H1 (cell line): ENCODE results near the gene MEGF11. TPM values are rescaled to one million over a fixed set of nuclear protein-coding genes. Genes with fewer than 3 reads are reported as not detected.

Experiments used
- CBX5 ChIP-seq: fragments of 300-800, 300-1000 bp; sonication (generic); IDR thresholded peaks from 2 replicates; pipeline ENCODE4 v1.7.1; 2016; ENCODE audit warnings: antibody characterized with exemption, low read length, low read depth
- CHD1 ChIP-seq: IDR thresholded peaks from 2 replicates; pipeline ENCODE4 v1.6.1; 2012; ENCODE audit warnings: low read depth, low read length, improper control_type of control experiment
- CHD2 ChIP-seq: IDR thresholded peaks from 2 replicates; pipeline ENCODE4 v1.6.1; 2012; ENCODE audit warnings: low read length, improper control_type of control experiment
- CREB1 ChIP-seq: IDR thresholded peaks from 2 replicates; pipeline ENCODE4 v1.6.1; 2012; ENCODE audit warnings: inconsistent platforms
- HDAC6 ChIP-seq: IDR thresholded peaks from one replicate; pipeline ENCODE4 v1.7.1; 2012; ENCODE audit warnings: low read depth, mild to moderate bottlenecking, inconsistent platforms, low read length, moderate library complexity
- POU5F1 ChIP-seq: IDR thresholded peaks from 2 replicates; pipeline ENCODE4 v1.6.1; 2011; ENCODE audit warnings: low read depth, mild to moderate bottlenecking, low read length, moderate library complexity
- RXRA ChIP-seq: IDR thresholded peaks from 2 replicates; pipeline ENCODE4 v1.6.1; 2011; ENCODE audit warnings: low read depth, mild to moderate bottlenecking, low read length, moderate library complexity; ENCODE audit not compliant: insufficient read depth
- TCF12 ChIP-seq: IDR thresholded peaks from 2 replicates; pipeline ENCODE4 v1.6.1; 2011; ENCODE audit warnings: low read depth, mild to moderate bottlenecking, low read length
- polyA plus RNA-seq, 7 experiments: library from polyadenylated mRNA; depleted of rRNA in 3 of 7; stranded (reverse) in 5 of 7; unstranded in 2 of 7; fragments of >200 nt in 5 of 7; fragments of 200-250 nt in 2 of 7; gene quantifications; 1 replicate in 5 of 7; 2 replicates in 1 of 7; 4 replicates in 1 of 7; pipeline versions ENCODE4 v1.2.1 to v1.2.3, GENCODE V29; 2011 to 2013; ENCODE audit warnings: missing spikeins in 2 of 7, mixed read lengths in 2 of 7
- total RNA-seq: library from RNA; stranded (reverse); fragmentation: NEBNext Ultra II Directional; extraction: Animal tissue kit (Norgen Biotek cat#: 25700); gene quantifications from 2 replicates; pipeline ENCODE4 v1.2.1, GENCODE V29; 2021

MEGF11 gene
- total and polyA plus RNA-seq, 2 of the 8 experiments (the other 6 are each of a cell fraction or from before 2014, with no cell fraction given), result 4.4 to 4.8 TPM

GRCh38 chr15:66196602-66197001 lies 56.9 kb downstream of the MEGF11 start (continued):
- TF ChIP-seq HDAC6, result no peak
- no peak for TF ChIP-seq POU5F1
- TF ChIP-seq CREB1, result no peak
- no peak for TF ChIP-seq TCF12
- no peak for TF ChIP-seq CHD1
- no peak for TF ChIP-seq CBX5
- no peak for TF ChIP-seq CHD2
- no peak for TF ChIP-seq RXRA
